Astrocyte of the spinal cord (primary cell): ENCODE measurements around the gene CC2D1B.

Experiments used
- DNase-seq: peaks from one replicate; pipeline ENCODE4 v3.0.0; 2011; ENCODE audit warnings: low read depth, low spot score
- H3K4me3 ChIP-seq: 2 replicates; pipeline ENCODE4 v1.5.1; 2011; ENCODE audit warnings: low read depth, mild to moderate bottlenecking, low read length, moderate library complexity
- CTCF ChIP-seq: IDR thresholded peaks from 2 replicates; pipeline ENCODE4 v1.5.1; 2012; ENCODE audit warnings: low read depth, mild to moderate bottlenecking, low read length, inconsistent platforms
- in situ Hi-C: cut with HindIII; loops from 2 replicates; pipeline ENCODE4 v1.10.0; 2017; ENCODE audit warnings: low sequenced_read_pairs

CC2D1B gene

GRCh38 chr1:52359676-52360594, 6.1 kb downstream of the CC2D1B start:
- H3K4me3 ChIP-seq, result no peak overlapping the region
- no peak for DNase-seq
- in situ Hi-C loops, result no loop called here
- TF ChIP-seq CTCF, result no peak

DNA sequence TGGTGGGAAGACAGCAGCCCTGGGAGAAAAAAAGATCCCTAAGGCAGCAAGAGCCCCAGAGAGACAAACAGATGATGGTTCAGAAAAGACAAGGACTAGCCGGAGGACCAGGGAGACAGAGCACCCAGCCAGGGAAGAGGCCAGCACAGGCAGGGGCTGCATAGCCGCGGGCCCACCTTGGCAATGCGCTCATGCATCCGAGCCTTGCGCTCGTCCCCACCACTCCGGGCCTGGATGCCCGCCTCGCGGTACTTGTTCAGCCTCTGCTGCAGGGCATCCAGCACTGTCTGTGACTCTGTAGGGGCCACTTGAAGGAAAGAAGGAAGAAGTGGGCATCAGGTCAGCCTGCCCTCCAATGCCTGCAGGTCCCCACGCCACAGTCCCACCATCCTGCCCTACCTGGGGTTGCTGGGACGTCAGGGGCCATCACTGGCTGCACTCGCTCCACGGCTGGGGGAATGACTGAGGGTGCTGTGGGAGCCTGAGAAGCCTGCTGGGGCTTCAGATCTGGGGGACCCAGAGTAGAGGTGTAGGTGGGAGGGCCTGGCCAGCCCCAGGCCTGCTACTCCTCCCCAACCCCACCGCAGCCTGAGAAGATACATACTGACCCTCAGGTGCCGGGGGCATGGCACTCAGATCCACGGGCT, 7.0 kb downstream of the CC2D1B start:
- no peak for DNase-seq
- TF ChIP-seq CTCF, result no peak
- in situ Hi-C loops, result no loop called here
- no peak overlapping the region for H3K4me3 ChIP-seq

DNA sequence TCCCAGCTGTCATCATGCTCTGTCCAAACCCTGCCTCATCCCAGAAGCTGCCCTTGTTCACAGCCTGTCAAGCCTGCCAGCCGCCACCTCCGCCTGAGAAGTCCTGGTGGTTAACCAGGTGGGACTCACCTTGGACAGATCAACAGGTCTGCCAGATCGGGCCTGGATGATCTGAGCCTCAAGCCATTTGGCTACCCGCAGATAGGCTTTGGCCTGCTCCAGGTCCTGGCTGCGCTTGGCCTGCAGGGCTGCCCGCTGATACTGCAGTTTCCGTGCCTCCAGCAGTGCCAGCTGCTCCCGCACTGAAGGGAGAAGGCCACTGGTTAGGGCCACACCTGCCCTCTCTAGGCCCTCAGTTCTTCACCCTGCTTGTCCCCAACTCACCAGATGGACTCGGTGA, 8.6 kb downstream of the CC2D1B start:
- TF ChIP-seq CTCF, result no peak
- no peak overlapping the region for H3K4me3 ChIP-seq
- no peak for DNase-seq
- in situ Hi-C loops, result no loop called here

- TF ChIP-seq CTCF, result no peak
- H3K4me3 ChIP-seq, result no peak overlapping the region
- in situ Hi-C loops, result no loop called here
- DNase-seq, result no peak
Measured at GRCh38 chr1:52356818-52357355, 9.1 kb downstream of the CC2D1B start.

DNA sequence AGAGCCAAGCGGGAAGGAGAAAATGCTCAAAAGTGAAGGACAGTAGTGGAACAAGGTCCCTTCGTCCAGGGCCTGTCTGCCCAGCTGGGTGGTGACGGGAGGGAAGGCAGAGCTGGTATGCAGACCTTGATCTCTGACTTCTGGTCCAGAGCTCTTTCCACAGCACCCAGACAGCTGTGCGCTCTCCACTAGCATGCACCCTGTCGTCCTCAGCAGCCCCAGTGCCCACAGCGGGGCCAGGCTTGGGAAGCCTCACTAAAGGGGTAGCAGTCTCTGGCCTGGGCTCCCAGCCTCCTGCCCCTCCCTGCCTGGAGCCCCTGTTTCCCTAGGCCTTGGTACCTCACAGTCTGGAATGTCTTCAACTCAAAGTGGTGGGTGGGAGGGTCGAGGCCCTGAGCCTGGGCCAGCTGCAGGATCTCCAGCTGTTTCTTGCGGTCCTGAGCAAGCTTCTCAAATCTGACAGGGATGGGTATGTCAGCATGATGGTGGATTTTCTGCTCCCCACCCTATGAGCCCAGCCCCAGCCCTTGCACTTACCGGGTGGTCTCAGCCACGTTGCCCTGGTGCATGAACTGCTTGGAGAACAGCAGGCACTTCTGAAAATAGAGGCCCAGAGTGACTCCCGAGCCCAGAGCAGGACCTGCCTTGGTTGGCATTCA, 10.0 kb downstream of the CC2D1B start:
- no peak overlapping the region for H3K4me3 ChIP-seq
- DNase-seq, result no peak
- no peak for TF ChIP-seq CTCF
- in situ Hi-C loops, result no loop called here

DNA sequence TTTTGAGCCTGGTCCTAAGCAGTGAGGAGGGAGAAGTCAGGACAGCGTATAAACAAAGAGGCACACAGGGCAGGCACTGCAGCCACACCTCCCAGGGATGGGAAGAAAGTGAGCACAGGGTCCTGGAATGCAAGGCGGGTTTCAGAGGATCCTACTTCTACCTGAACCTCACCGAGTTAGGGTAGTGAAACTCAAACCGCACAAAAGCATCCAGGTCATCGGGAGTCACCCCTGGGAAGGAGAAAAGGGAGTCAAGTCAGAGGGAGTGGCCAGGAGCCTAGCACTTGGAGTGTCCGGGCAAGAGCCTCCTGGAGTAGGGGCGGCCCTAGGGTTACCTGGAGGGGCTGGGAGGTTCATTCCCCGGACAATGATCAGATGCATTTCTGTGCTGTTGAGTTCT, 10.6 kb downstream of the CC2D1B start:
- DNase-seq, result no peak
- TF ChIP-seq CTCF, result no peak
- in situ Hi-C loops, result no loop called here
- H3K4me3 ChIP-seq, result no peak overlapping the region
